ENCODE results near the gene CNTF. TPM values are rescaled to one million over a fixed set of nuclear protein-coding genes. Genes with fewer than 3 reads are reported as not detected.

CNTF gene
- total RNA-seq, 6 donors from 2014 or later: 0.33 to 5.4 (median 1.4) TPM

- ATAC-seq (ENCODE audit: low FRiP score in 2 of 2): no peak
- H3K4me1 ChIP-seq: no peaks in the 10 kb centered on the region
- H3K36me3 ChIP-seq: no peaks in the 10 kb centered on the region
- WGBS, 2 donors: 88 to 95% methylated on average over 1 of the region's 1 CpG
- H3K27me3 ChIP-seq: no peaks in the 10 kb centered on the region
- H3K9me3 ChIP-seq: no peaks in the 10 kb centered on the region
- no peak overlapping the region for H3K4me3 ChIP-seq
- DNase-seq: no peak
- no peak for TF ChIP-seq EP300 (IDR thresholded peaks at IDR 0.05)
- no peak overlapping the region for H3K27ac ChIP-seq
Measured at GRCh38 chr11:58654908-58655296, 32.4 kb downstream of the CNTF start.

GRCh38 chr11:58656348-58656747, 33.9 kb downstream of the CNTF start:
- DNase-seq (no peak), ATAC-seq (ENCODE audit: low FRiP score in 2 of 2) (no peak)
- Histone ChIP-seq H3K4me3 (no peak overlapping the region), H3K4me1 (no peaks in the 10 kb centered on the region), H3K27me3 (no peaks in the 10 kb centered on the region), H3K9me3 (no peaks in the 10 kb centered on the region), H3K36me3 (no peaks in the 10 kb centered on the region), H3K27ac (no peak overlapping the region)
- TF ChIP-seq POLR2AphosphoS5 (IDR thresholded peaks at IDR 0.05): no peak
- TF ChIP-seq CTCF (IDR thresholded peaks at IDR 0.05): no peak
- TF ChIP-seq EP300 (IDR thresholded peaks at IDR 0.05): no peak
- TF ChIP-seq POLR2A (IDR thresholded peaks at IDR 0.05): no peak
- 65 to 74% methylated on average over 2 of the region's 2 CpGs for WGBS, 2 donors

- WGBS, 2 donors: 68 to 82% methylated on average over 2 to 3 of the region's 3 CpGs
- Histone ChIP-seq H3K27ac (no peak overlapping the region), H3K27me3 (no peaks in the 10 kb centered on the region), H3K36me3 (no peaks in the 10 kb centered on the region), H3K9me3 (no peaks in the 10 kb centered on the region), H3K4me1 (no peaks in the 10 kb centered on the region), H3K4me3 (no peak overlapping the region)
- ATAC-seq (ENCODE audit: low FRiP score in 2 of 2): no peak
- no peak for DNase-seq
- TF ChIP-seq CTCF (IDR thresholded peaks at IDR 0.05): no peak
- no peak for TF ChIP-seq POLR2AphosphoS5 (IDR thresholded peaks at IDR 0.05)
- no peak for TF ChIP-seq POLR2A (IDR thresholded peaks at IDR 0.05)
- TF ChIP-seq EP300 (IDR thresholded peaks at IDR 0.05): no peak
Measured at GRCh38 chr11:58658623-58659022, 36.2 kb downstream of the CNTF start.

GRCh38 chr11:58659404-58659803, 36.9 kb downstream of the CNTF start:
- H3K36me3 ChIP-seq: no peaks in the 10 kb centered on the region
- 76 to 85% methylated on average over 2 of the region's 2 CpGs for WGBS, 2 donors
- DNase-seq: no peak
- no peak for ATAC-seq (ENCODE audit: low FRiP score in 2 of 2)
- no peaks in the 10 kb centered on the region for H3K9me3 ChIP-seq
- no peaks in the 10 kb centered on the region for H3K27me3 ChIP-seq
- no peaks in the 10 kb centered on the region for H3K4me1 ChIP-seq
- H3K27ac ChIP-seq: no peak overlapping the region
- no peak overlapping the region for H3K4me3 ChIP-seq
- TF ChIP-seq EP300 (IDR thresholded peaks at IDR 0.05) (no peak), POLR2AphosphoS5 (IDR thresholded peaks at IDR 0.05) (no peak), POLR2A (IDR thresholded peaks at IDR 0.05) (no peak)

- Histone ChIP-seq H3K36me3 (no peaks in the 10 kb centered on the region), H3K4me3 (no peak overlapping the region), H3K9me3 (no peaks in the 10 kb centered on the region), H3K4me1 (no peaks in the 10 kb centered on the region), H3K27ac (no peak overlapping the region), H3K27me3 (no peaks in the 10 kb centered on the region)
- DNase-seq (no peak), ATAC-seq (ENCODE audit: low FRiP score in 2 of 2) (no peak)
- WGBS, 2 donors: 71 to 76% methylated on average over 5 of the region's 5 CpGs
- TF ChIP-seq CTCF (IDR thresholded peaks at IDR 0.05): no peak
- no peak for TF ChIP-seq POLR2AphosphoS5 (IDR thresholded peaks at IDR 0.05)
- no peak for TF ChIP-seq EP300 (IDR thresholded peaks at IDR 0.05)
- TF ChIP-seq POLR2A (IDR thresholded peaks at IDR 0.05): no peak
Measured at GRCh38 chr11:58659910-58660570, 37.6 kb downstream of the CNTF start.

GRCh38 chr11:58671983-58672633, 49.6 kb downstream of the CNTF start:
- TF ChIP-seq POLR2AphosphoS5 (IDR thresholded peaks at IDR 0.05) (no peak), EP300 (IDR thresholded peaks at IDR 0.05) (no peak), CTCF (IDR thresholded peaks at IDR 0.05) (no peak), POLR2A (IDR thresholded peaks at IDR 0.05) (no peak)
- WGBS, 2 donors: 70 to 79% methylated on average over 6 of the region's 6 CpGs
- Histone ChIP-seq H3K4me3 (no peak overlapping the region), H3K27me3 (no peaks in the 10 kb centered on the region), H3K4me1 (no peaks in the 10 kb centered on the region), H3K9me3 (no peaks in the 10 kb centered on the region), H3K36me3 (no peaks in the 10 kb centered on the region), H3K27ac (no peak overlapping the region)
- ATAC-seq (ENCODE audit: low FRiP score in 2 of 2) (no peak), DNase-seq (no peak)
